NCI-H1092 treated with DMSO at 0.1 percent for 48 hours (cell line): ENCODE results near the gene MAGI1.
"Not testable (repeated sequence)": the region's sequence is repeated elsewhere in the genome, so short reads cannot be mapped to it uniquely, and the experiment has no call there.

Source experiments
- DNase-seq: peaks from one replicate; lab custom pipeline; 2025; lab: John Stamatoyannopoulos, UW

Gene MAGI1

GRCh38 chr3:65524584-65524983 lies 514.1 kb downstream of the MAGI1 start:
- peak; percentile 83 for DNase-seq

DNA sequence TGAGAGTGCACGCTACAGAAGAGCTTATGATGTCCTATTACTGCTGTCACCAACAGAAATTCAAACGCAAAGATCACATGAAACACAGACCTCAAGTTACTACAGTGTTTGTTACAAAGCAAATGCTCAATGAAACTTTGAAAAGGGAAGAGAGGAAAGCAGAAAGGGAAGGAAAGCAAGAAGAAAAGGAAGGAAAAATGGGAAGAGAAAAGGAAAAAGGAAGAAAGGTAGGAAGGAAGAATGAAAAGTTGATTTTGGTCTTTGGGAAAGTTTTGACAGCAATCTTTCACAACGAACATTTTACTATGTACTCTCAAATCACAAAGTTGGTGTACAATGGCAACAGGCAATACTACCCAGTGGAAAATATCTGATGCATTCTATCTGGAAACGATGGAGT lies 514.8 kb downstream of the MAGI1 start:
- no peak for DNase-seq

DNA sequence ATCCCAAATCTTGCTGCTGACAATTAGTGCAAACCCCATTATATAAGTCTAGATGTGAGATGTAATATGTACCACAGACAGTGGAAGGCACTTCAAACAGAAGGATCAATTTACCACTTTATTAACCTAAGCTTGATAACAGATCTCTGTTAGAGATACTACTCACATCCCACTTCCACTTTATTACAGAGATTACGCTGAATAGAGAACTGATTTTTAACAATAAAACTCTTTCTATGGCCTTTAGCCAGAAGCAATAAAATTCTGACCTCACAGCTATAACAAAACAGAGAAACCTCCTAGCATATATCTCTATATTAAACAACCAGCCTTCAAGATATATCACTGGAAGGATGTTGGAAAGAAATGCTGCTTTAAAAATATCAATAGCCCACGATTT lies 517.7 kb downstream of the MAGI1 start:
- DNase-seq = peak; percentile 10

- DNase-seq = no peak
These were observed 521.7 kb downstream of the MAGI1 start for GRCh38 chr3:65516998-65517397.

DNA sequence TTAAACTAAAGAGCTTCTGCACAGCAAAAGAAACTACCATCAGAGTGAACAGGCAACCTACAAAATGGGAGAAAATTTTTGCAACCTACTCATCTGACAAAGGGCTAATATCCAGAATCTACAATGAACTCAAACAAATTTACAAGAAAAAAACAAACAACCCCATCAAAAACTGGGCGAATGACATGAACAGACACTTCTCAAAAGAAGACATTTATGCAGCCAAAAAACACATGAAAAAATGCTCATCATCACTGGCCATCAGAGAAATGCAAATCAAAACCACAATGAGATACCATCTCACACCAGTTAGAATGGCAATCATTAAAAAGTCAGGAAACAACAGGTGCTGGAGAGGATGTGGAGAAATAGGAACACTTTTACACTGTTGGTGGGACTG lies 524.4 kb downstream of the MAGI1 start:
- DNase-seq = not testable (repeated sequence)

- DNase-seq = not testable (repeated sequence)
These were observed 529.3 kb downstream of the MAGI1 start for GRCh38 chr3:65509423-65509794.

GRCh38 chr3:65508750-65509422 lies 529.8 kb downstream of the MAGI1 start:
- no peak for DNase-seq

- no peak for DNase-seq
These were observed 531.3 kb downstream of the MAGI1 start for GRCh38 chr3:65507437-65507836.

DNA sequence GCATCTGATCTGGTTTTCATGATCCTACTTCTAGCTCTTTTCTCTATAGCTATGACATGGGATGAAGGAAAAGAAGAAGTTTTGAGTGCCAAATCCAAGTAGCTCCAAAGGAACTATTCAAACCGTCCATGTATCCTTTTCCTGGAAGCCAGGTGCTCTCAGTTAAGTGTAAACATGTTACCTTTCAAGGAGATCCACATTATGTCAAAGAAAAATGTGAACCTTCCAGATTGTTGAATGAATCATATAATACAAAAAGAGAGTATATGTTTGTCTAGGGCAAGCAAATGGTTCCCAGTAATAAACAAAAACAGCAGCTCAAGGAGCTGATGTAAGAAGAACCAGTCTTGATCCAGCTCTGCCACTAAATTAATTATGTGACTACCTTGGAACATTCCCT lies 534.9 kb downstream of the MAGI1 start:
- no peak for DNase-seq

DNA sequence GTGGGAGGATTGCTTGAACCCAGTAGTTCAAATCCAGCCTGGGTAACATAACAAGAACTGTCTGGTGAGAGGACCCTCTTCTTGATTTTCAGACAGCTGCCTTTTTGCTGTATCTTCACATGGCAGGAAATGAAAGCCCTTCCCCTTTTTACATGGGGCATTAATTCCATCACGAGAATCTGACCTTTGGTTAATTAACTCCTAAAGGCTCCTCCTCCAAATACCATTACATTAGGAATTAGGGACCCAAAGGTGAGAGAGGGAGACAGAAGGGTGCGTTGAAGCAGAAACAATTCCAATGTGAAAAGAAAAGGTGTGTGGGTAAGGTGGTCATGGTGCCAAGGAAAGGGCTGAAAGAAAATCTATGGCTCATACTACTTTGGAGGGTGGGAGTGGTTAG lies 536.2 kb downstream of the MAGI1 start:
- DNase-seq = no peak

GRCh38 chr3:65500398-65501306 lies 538.1 kb downstream of the MAGI1 start:
- DNase-seq = no peak

DNA sequence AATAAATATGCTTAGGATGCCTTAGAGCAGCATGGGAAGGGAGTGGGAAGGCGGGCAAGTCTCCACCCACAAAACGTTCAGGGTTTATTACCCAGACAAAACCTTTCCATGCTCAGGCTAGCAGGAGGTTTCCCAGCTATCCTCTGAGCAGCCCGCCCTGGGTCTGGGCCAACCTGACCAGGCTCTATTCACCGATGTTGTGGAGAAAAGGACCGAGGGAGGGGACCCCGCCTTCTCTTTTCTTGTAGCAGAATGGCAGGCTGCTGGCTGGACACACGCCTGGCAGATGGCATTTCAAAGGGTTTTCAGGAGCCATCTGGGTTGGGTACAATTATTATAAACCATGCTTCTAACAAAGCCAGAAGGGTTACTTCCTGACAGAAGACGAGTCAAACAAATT lies 540.9 kb downstream of the MAGI1 start:
- peak; percentile 81 for DNase-seq

- no peak for DNase-seq
These were observed 541.5 kb downstream of the MAGI1 start for GRCh38 chr3:65497236-65497635.

DNA sequence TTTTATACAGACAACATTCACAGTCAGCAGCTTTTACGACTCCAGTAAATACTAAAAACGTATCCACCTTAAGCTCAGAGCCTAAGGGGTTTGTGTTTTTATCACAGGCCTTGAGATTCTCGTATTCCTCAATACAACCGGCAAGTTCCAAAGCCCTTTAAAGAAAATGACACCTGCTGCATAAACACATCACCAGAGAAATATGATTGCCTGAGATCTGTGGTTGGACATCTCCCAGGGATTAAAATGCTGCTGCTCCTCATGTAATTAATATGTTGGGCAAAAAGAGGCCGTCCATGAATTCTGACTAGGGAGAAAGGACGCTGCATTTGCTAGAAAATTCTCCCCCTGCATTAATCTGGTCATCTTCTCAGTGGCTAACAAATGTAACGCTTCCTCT lies 544.8 kb downstream of the MAGI1 start:
- DNase-seq = no peak

DNA sequence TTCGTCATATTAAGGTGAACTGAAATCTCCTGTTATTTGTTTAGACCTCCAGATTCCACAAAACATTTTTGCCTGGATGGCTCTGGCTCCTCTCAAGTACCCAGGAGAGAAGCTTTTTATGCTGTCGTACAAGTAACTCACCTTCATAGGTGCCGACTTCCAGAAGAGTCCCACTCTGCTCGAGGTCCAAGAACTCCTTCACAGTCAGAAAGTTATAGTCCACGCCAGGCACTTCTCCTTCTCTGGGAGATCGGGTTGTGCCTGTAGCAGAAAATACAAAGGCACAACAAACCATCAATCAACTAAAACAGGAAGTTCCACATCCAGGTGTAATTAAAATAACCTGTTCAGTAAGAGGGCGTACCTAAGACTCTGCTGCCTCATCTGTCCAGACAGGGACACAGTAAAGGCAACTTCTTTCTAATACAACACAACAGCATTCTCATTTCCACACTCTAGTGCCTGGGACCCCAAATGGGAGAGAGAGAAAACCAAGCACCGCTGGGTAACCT lies 545.3 kb downstream of the MAGI1 start:
- no peak for DNase-seq

- DNase-seq = no peak
These were observed 546.5 kb downstream of the MAGI1 start for GRCh38 chr3:65492249-65492648.

DNA sequence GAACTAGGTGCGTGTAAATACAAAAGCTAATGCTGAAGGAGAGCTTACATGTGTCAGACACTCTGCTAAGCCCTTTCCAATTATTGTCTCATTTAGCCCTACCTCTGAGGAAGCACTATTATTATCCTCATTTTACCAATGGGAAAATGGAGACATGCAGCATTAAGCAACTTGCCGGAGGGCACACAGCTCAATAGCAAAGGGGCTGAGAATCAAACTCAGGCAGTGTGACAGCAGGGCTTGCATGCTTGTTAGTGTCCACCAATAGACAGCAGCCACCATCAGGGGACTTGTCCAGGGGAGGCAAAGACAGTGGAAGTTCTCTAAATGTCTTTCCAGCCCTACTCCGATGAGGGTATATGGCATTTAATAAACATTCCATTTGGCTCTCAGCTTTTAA lies 548.6 kb downstream of the MAGI1 start:
- no peak for DNase-seq

DNA sequence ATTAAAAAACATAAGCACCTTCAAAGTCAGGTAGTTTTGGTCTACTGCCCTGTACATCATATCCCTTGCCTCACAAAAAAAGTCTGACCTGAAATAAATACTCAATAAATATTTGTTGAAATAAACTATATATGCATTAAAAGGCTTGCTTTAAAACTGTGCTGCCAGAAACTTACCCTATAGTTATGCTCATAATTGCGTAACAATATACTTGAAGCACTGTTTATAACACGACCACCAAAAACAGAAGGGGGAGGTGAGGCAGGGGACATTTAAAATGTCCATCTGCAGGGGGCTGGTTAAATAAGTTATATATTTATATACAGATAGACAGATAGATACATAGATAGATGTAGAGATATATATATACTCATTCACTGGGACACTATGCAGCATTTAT lies 549.5 kb downstream of the MAGI1 start:
- no peak for DNase-seq

- no peak for DNase-seq
These were observed 552.8 kb downstream of the MAGI1 start for GRCh38 chr3:65485826-65486469.

- no peak for DNase-seq
These were observed 553.8 kb downstream of the MAGI1 start for GRCh38 chr3:65484964-65485363.

DNA sequence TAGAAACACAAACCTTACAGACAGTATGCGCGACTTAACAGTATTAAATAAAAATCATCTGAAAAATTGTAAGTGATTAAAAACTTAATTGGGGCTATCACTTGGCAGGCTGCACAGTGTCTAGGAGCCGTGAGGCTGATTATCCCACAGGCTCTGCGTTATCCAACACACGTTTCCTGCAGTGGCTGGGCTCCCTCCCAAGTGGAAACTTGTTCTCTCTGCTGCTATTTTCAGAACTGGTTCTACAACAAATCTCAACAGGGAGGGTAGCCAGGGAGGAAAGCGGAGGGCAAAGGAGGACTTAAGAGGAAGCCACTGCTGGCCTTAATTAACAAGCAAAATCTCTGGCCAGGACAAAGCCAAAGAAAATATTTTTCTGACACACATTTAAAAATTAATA lies 555.2 kb downstream of the MAGI1 start:
- DNase-seq = no peak

DNA sequence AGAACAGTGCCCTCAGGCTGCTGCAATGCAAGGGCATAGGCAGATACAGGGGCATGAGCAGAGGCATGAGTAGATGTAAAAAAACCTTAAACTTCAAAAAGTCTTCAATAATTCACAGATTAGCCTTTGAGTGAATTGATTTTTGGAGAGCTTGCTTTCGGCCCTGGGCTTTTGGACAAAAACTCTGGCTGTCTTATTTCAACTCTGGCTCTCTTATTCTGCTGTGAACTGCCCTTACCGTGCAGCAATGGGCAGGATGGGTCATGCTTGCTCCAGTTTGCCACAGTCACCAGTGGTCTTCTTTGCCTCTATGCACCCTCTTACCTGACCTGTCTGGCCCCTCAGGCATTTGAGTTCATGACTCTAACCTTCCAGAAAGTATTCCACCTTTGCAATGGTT lies 555.7 kb downstream of the MAGI1 start:
- no peak for DNase-seq

GRCh38 chr3:65481085-65481484 lies 557.6 kb downstream of the MAGI1 start:
- no peak for DNase-seq
